ENCODE data around the gene HTR7.
"Not testable (repeated sequence)": the region's sequence is repeated elsewhere in the genome, so short reads cannot be mapped to it uniquely, and the experiment has no call there.

The HTR7 gene

GRCh38 chr10:90857635-90858460 lies at the start of gene HTR7:
TSS of gene HTR7 (minus strand) at chr10:90858039. CDS start at chr10:90857671, 368 bp downstream.
- peak; percentile 59 for DNase-seq

DNA sequence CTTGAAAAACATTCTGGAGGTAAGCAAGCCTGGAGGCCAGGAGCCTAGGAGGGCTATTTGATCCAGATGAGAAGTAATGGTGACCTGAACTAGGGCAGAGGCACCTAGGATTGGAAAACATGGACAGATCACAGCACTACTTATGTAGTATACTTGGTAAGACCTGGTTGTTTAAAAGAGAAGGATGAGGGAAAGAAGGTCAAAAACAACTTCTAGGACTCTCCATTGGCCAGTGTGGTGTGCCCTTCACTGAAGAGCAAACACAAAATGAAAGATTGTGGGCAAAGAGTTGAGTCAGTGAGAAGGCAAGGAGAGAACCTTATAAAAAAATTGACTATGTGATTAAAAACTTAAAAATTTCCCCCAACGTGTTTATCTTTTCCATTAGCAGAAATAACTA lies 48.8 kb upstream of the HTR7 start:
- DNase-seq: peak; percentile 38

- DNase-seq: peak; percentile 66
Observed at GRCh38 chr10:90905925-90906324, 48.1 kb upstream of the HTR7 start.

DNA sequence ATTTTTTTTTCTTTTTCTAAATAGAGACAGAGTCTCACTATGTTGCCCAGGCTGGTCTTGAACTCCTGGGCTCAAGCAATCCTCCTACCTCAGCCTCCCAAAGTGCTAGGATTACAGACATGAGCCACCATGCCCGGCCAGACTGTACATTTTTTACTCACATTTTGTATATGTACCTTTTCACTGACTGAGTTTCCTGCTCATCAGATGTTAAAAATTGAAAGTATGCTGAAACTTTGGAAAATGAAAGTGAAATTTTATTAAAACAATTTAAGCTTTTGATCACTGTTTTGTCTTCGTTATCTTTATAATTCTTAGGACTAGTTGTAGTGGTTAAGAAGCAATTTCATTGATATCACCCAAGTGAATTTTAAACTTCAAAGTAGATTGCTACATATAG lies 39.1 kb upstream of the HTR7 start:
- DNase-seq: not testable (repeated sequence)

DNA sequence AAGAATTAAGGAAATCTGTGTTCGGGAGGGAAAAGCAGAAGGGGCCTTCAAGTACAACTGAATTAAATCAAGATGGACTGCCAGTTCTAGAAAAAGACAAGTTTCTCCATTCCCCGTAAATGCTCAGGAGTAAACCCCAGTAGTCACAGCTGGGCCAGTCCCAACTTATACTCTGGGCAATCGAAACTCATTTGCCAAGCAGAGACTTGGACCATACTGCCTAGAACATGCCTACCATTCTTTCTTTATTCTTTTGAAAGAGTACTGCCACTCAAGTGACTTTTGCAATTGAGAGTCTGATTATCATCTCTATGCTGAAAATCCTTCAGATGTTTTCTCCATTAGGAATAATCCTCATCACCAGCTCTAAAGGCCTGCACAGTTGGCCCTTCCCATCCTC lies 35.4 kb upstream of the HTR7 start:
- DNase-seq: no peak

- no peak for DNase-seq
Observed at GRCh38 chr10:90890347-90890746, 32.5 kb upstream of the HTR7 start.

DNA sequence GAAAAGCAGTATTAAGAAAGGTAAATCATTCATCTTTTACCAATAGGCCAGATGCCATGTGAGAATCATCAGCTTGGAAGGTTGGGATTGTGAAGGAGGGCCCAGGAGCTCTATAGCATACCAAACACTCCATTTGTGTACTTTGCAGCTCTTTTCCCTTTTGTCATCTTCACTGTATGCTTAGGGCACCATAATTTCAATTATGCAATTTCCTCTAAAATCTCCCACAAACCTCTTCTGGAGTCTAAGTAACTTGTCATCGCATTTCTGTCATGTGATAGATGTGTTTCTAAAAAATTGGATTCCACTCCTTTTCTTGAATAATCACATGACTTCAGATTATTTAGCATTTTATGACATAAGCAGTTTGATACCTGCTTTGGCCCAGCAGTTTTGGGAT lies 31.8 kb upstream of the HTR7 start:
- DNase-seq: no peak

- DNase-seq: no peak
Observed at GRCh38 chr10:90888387-90888786, 30.5 kb upstream of the HTR7 start.

DNA sequence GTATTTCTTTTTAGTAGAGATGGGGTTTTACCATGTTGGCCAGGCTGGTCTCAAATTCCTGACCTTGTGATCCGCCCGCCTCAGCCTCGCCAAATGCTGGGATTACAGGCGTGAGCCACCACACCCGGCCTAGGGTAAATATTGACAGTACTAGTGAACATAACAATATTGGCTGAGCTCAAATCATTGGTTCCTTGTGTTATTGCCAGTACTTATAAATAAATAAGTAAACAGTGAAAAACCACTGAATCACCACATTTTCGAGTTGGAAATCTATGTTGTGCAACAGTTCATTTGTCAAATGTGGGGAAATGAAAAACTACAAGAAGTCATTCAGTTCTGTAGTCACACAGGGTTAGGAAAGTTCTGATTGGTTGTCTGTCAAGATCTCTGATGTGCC lies 29.7 kb upstream of the HTR7 start:
- DNase-seq: no peak

GRCh38 chr10:90885176-90885575 lies 27.3 kb upstream of the HTR7 start:
- no peak for DNase-seq

DNA sequence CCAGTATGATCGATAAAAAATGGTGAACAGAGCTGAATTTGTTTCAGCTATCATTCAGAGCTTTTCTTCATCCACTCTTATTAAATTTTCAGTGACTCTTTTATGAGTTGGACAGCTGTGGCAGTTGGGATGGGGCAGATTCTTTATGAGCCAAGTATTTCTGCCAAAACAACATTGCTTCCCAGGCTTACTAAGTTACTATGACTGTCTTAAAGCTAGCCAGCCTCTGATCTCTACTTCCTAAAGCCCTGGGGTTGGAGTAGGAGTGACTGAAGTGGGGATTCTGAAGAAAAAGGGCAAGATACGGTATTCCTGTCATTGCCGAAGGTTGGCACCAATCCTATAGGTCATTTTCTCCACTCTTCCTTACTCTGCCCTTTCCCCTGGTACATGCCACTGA lies 26.6 kb upstream of the HTR7 start:
- no peak for DNase-seq

DNA sequence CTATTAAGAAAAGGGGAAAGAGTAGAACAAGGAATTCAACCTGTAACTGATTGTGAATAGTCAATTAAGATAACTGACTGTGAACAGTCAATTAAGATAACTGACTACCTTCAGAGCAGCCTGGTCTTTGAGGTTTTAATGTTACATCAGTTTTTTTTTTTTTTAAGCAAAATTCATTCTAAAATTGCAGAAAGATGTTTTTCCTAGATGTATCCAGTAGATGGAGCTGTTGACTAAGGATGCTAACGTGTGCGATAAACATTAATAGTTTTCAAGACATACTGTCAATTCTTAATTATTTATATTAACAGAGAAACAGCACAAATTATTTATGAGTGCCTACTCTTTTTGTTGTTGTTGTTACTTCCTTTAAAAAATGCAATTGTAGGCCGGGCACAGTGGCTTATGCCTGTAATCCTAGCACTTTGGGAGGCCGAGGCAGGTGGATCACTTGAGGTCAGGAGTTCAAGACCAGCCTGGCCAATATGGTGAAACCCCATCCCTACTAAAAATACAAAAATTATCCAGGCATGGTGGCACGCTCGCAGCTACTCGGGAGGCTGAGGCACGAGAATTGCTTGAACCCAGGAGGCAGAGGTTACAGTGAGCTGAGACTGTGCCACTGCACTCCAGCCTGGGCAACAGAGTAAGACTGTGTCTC lies 22.4 kb upstream of the HTR7 start:
- peak; percentile 35 for DNase-seq

- peak; percentile 40 for DNase-seq
Observed at GRCh38 chr10:90879062-90879461, 21.2 kb upstream of the HTR7 start.

GRCh38 chr10:90872648-90873020 lies 14.8 kb upstream of the HTR7 start:
- peak; percentile 85 for DNase-seq

GRCh38 chr10:90871766-90872647 lies 14.2 kb upstream of the HTR7 start, which contains the start of gene RPP30:
TSS of gene RPP30 (plus strand) at chr10:90871974. CDS start at chr10:90871987, 13 bp downstream.
- peak; percentile 91 for DNase-seq

DNA sequence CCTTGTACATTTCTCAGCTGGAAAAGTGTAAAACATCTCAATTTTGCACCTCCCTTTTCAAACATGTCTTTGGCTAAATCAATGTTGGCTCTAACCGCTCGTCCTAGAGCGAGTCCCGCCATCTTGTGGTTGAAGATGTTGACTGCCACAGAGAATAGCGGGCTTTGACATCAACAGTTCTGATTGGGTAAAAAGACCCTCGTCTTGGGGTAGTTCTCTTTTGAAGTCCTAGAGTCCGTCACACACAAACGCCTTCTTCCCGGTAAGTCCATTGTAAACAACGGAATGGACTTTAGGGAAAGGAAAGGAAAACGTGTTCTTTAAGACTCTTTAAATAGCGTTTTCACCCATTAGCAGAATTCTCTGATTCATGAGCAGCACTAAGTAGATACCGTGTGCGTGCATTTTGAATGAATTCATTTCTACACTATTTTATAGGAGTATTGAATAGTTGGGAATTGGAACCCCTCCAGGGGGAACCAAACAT lies 13.5 kb upstream of the HTR7 start:
- peak; percentile 78 for DNase-seq

- DNase-seq: no peak
Observed at GRCh38 chr10:90866050-90866598, 8.3 kb upstream of the HTR7 start.

DNA sequence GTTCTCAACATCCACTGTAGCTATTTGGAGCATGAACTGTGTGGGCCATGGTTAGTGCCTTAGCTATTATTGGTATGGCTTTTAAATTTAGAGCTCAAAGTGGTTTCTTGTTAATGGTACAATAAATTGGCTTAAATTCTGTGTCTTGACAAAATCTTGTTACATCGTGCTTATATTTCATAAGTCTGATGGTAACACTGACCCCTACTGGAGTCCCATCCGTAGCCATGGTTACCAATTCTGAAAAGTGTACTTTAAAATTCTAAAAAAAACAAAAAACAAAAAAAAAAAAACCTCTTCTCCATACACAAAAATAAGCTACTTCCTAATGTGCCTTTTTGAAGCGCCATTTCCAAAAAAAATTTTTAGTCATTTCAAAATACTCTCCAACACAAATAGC lies 7.6 kb upstream of the HTR7 start:
- no peak for DNase-seq

DNA sequence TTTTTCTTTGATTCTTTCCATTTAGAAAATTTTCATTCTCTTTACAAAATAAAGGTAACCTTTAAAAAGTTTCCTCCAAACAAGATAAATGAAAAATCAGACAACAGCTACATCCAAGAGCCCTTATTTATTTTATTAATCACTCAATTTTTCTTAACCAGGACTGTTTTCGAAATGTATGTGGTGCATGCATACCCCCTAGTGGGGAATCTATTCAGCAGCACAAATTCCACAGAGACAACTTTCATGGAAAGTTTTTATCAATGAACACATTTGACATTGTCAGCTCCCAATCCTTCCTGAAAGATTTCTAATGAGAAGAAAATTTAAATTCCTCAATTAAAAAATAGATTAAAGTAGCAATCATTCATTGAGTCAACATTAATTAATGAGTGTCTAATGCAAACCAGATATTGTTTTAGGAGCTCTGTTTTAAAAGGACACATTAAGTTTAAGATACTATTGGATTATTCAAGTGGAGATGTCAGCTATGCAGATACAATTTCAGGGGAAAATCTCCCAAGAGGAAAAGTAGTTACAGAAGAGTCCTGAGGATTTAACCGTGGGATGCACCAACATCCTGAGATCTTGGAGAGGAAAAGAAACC lies 5.2 kb upstream of the HTR7 start:
- peak; percentile 23 for DNase-seq

- no peak for DNase-seq
Observed at GRCh38 chr10:90860790-90861189, 3.0 kb upstream of the HTR7 start.

- DNase-seq: peak; percentile 20
Observed at GRCh38 chr10:90859321-90859751, 1.5 kb upstream of the HTR7 start.

- no peak for DNase-seq
Observed at GRCh38 chr10:90858461-90858968, 676 bp upstream of the HTR7 start.

All from activated CD4-positive, alpha-beta T cell treated with anti-CD3 and anti-CD28 coated beads, Interleukin-10, Interleukin-2, amounts not matched to agents 100 ng/mL and 50 ng/mL, durations not matched to agents 16 hours and 8 hours (primary cell).